GM23248 (cell line): ENCODE results near the gene ARFGEF2. TPM values are rescaled to one million over a fixed set of nuclear protein-coding genes. Genes with fewer than 3 reads are reported as not detected.
"Not testable (repeated sequence)": the region's sequence is repeated elsewhere in the genome, so short reads cannot be mapped to it uniquely, and the experiment has no call there.

Experiments
- DNase-seq: peaks from one replicate; pipeline ENCODE4 v3.0.0-alpha.2; 2015
- H2AFZ ChIP-seq: fragments of 200-600 bp; sonication (generic); 2 replicates; pipeline ENCODE4 v1.6.1; 2016; ENCODE audit warnings: antibody characterized with exemption
- H3F3A ChIP-seq: fragments of 200-600 bp; sonication (generic); 2 replicates; pipeline ENCODE4 v1.6.1; 2016; ENCODE audit warnings: mild to moderate bottlenecking, antibody characterized with exemption, mixed run types; ENCODE audit not compliant: insufficient read depth
- H3K27ac ChIP-seq: fragments of 200-600 bp; sonication (generic); 2 replicates; pipeline ENCODE4 v1.5.1; 2016; ENCODE audit warnings: mild to moderate bottlenecking
- H3K27me3 ChIP-seq: fragments of 200-600 bp; sonication (generic); replicated peaks from 2 replicates; pipeline ENCODE4 v1.6.1; 2016; ENCODE audit warnings: mild to moderate bottlenecking; ENCODE audit not compliant: insufficient read depth
- H3K36me3 ChIP-seq: fragments of 200-600 bp; sonication (generic); 2 replicates; pipeline ENCODE4 v1.6.1; 2016; ENCODE audit warnings: low read depth, mild to moderate bottlenecking
- H3K4me1 ChIP-seq: fragments of 200-600 bp; sonication (generic); 2 replicates; pipeline ENCODE4 v1.6.1; 2016; ENCODE audit warnings: mild to moderate bottlenecking; ENCODE audit not compliant: insufficient read depth
- H3K4me2 ChIP-seq: fragments of 200-600 bp; sonication (generic); one replicate; pipeline ENCODE4 v1.6.1; 2016; ENCODE audit warnings: mild to moderate bottlenecking; ENCODE audit not compliant: unreplicated experiment
- H3K4me3 ChIP-seq: fragments of 200-600 bp; sonication (generic); 2 replicates; pipeline ENCODE4 v1.5.1; 2016; ENCODE audit warnings: mild to moderate bottlenecking
- H3K79me2 ChIP-seq: fragments of 200-600 bp; sonication (generic); 2 replicates; pipeline ENCODE4 v1.6.1; 2016; ENCODE audit warnings: mild to moderate bottlenecking; ENCODE audit not compliant: insufficient read depth
- H3K9ac ChIP-seq: fragments of 200-600 bp; sonication (generic); 2 replicates; pipeline ENCODE4 v1.6.1; 2016; ENCODE audit warnings: mild to moderate bottlenecking
- H3K9me2 ChIP-seq: fragments of 200-600 bp; sonication (generic); 2 replicates; pipeline ENCODE4 v1.6.1; 2016; ENCODE audit warnings: mixed run types, mild to moderate bottlenecking, moderate library complexity; ENCODE audit not compliant: insufficient read depth
- H3K9me3 ChIP-seq: fragments of 200-600 bp; sonication (generic); one replicate; pipeline ENCODE4 v1.6.1; 2017; ENCODE audit warnings: low read depth
- H4K20me1 ChIP-seq: fragments of 200-600 bp; sonication (generic); 2 replicates; pipeline ENCODE4 v1.6.0; 2016; ENCODE audit not compliant: insufficient read depth
- EZH2 ChIP-seq: fragments of 200-600 bp; sonication (generic); IDR thresholded peaks from 2 replicates; pipeline ENCODE4 v1.6.1; 2018; ENCODE audit warnings: antibody characterized with exemption, mild to moderate bottlenecking; ENCODE audit not compliant: insufficient read depth, poor library complexity, severe bottlenecking
- EZH2phosphoT487 ChIP-seq: fragments of 200-600 bp; sonication (generic); IDR thresholded peaks from 2 replicates; pipeline ENCODE4 v1.6.1; 2018; ENCODE audit warnings: antibody characterized with exemption, moderate library complexity, mild to moderate bottlenecking, low read depth; ENCODE audit not compliant: insufficient read depth
- WGBS, 2 experiments: methylation state at CpG; one replicate each; pipeline ENCODE4 v1.1.6; 2015 to 2017; ENCODE audit warnings: low lambda C conversion rate in 2 of 2, low coverage in 1 of 2; ENCODE audit errors: missing lambda C conversion rate in 2 of 2; 5-methylcytosine and 5-hydroxymethylcytosine counted together
- in situ Hi-C: fragments of 300-500 bp; cut with MboI; formaldehyde crosslinking; loops from 2 replicates; pipeline ENCODE4 v1.15.0; 2020
- polyA plus RNA-seq: library from polyadenylated mRNA; unstranded; fragments of >200 nt; fragmentation: Nextera tagmentation; extraction: Ambion mirVana; gene quantifications from 2 replicates; pipeline ENCODE4 v1.2.1, GENCODE V29; 2016
- total RNA-seq: library from RNA; depleted of rRNA; stranded (reverse); fragments of >200 nt; shearing (Covaris generic); gene quantifications from 2 replicates; pipeline ENCODE4 v1.2.3, GENCODE V29; 2014

The ARFGEF2 gene
- total and polyA plus RNA-seq, 2 experiments from 2014 or later = 7.0 to 30.6 TPM

DNA sequence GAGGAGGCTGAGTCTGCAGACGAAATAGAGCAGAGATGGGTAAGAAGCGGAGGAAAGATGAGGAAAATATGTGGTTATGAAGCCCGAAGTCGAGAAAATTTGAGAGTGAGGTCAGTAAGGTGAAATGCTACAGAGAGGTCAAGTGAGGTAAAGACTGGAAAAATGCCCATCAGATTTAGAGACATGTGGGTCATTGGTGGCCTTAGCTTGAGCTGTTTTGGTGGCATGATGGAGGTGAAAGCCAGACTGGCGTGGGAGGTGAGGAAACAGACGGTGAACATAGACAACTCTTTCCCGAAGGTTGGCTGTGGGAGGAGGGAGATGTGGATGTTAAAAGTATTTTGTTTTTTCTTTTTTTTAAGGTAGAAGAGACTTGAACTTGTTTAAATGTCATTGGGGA is 9.4 kb downstream of the ARFGEF2 start:
- Histone ChIP-seq H3K27ac (no peak overlapping the region), H3K9me3 (no peaks in the 10 kb centered on the region), H3K27me3 (no peaks in the 10 kb centered on the region), H3K36me3 (no peaks in the 10 kb centered on the region), H3K79me2 (peaks cover 88% of the 10 kb centered on the region), H3K4me2 (no peak overlapping the region), H3K4me1 (peaks cover 46% of the 10 kb centered on the region), H3K9me2 (no peaks in the 10 kb centered on the region), H4K20me1 (0 out of 2 replicates have a peak, but pooled peaks cover 4% of the 10 kb centered on the region), H2AFZ (no peak overlapping the region), H3K9ac (no peak overlapping the region), H3F3A (peaks cover 12% of the 10 kb centered on the region), H3K4me3 (no peak overlapping the region)
- no peak for TF ChIP-seq EZH2phosphoT487
- DNase-seq = no peak
- in situ Hi-C loops = no loop called here
- 84 to 88% methylated on average over 7 of the region's 7 CpGs for WGBS, 2 experiments

DNA sequence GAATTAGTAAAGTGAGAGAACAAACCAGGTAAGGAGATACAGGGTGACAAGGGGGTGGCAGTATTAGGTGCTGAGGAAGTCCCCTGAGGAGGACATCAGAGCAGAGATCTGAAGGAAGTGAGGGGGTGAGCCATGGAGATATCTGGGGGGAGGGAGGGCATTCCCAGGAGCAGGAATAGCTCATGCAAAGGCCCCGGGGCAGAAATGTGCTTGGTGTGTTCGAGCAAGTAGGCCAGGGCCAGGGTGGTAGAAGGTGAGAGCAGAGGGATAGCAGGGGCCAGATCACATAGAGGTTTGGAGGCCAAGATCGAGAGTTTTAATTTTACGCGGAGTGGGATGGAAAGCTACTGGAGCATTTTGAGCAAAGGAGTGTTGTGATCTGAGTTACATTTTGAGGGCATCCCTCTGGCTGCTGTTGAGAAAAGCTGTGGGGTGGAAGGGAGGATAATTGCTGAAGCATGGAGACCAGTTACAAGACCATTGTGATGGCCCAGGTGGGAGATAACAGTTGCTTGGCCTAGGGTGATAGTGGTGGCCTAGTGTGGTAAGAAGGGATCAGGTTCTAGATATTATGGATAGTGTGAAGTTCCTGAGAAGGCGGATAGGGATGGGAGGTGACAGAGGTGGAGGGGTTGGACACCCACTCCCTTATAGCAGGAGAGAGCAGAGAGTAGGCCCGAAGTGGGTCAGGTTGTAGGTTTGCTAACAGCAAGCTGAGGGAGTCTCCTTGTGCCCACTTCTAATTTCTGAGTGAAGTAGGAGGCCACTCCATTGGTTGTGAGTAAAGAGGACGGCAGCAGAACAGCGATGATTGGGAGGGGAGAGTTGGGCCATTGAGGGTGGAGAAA is 10.2 kb downstream of the ARFGEF2 start:
- no peak for DNase-seq
- Histone ChIP-seq H3K4me1 (peaks cover 46% of the 10 kb centered on the region), H3K27me3 (no peaks in the 10 kb centered on the region), H3K27ac (no peak overlapping the region), H3K4me2 (no peak overlapping the region), H3K4me3 (no peak overlapping the region), H3K9me2 (no peaks in the 10 kb centered on the region), H4K20me1 (0 out of 2 replicates have a peak, but pooled peaks cover 4% of the 10 kb centered on the region), H3K79me2 (peaks cover 85% of the 10 kb centered on the region), H3K36me3 (no peaks in the 10 kb centered on the region), H3K9me3 (no peaks in the 10 kb centered on the region), H3F3A (peaks cover 12% of the 10 kb centered on the region), H3K9ac (no peak overlapping the region), H2AFZ (no peak overlapping the region)
- 96 to 97% methylated on average over 9 of the region's 9 CpGs for WGBS, 2 experiments
- in situ Hi-C loops = no loop called here
- TF ChIP-seq EZH2 = no peak
- TF ChIP-seq EZH2phosphoT487 = no peak

DNA sequence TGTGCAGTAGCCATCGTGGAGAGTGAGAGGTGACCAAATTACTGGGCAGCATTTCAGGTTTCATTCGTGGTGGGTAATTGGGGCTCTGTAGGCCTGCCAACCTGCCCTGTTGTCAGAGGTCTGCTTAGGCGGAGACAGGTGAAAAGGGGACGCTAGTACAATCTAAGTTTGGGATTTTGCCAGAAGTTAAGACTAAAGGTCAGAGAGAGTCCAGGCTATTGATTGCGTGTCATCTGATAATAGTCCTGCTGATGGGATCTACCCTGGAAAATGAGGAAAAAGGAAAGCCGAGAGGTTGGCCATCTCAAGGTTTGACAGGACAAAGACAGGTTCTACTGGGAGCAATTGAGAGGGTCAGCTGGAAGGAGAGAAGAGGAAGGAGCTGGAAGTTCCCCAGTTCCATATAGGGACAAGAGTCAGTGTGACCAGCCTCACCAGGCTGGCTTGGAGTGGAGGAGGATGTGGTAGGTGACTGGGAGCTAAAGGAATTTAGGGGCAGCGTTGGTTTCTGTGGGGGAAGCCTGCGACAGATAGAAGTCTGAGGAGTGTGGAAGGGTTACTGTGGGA is 10.9 kb downstream of the ARFGEF2 start:
- Histone ChIP-seq H3K27ac (0 out of 2 replicates have a peak overlapping the region, but pooled peaks have one; percentile 12), H4K20me1 (0 out of 2 replicates have a peak, but pooled peaks cover 4% of the 10 kb centered on the region), H3K9me3 (no peaks in the 10 kb centered on the region), H3K4me2 (peak overlapping the region; percentile 9), H2AFZ (no peak overlapping the region), H3K9ac (no peak overlapping the region), H3K9me2 (no peaks in the 10 kb centered on the region), H3K27me3 (no peaks in the 10 kb centered on the region), H3K79me2 (peaks cover 85% of the 10 kb centered on the region), H3K36me3 (no peaks in the 10 kb centered on the region), H3K4me3 (no peak overlapping the region), H3K4me1 (peaks cover 46% of the 10 kb centered on the region), H3F3A (peaks cover 12% of the 10 kb centered on the region)
- TF ChIP-seq EZH2 = no peak
- no peak for TF ChIP-seq EZH2phosphoT487
- 66 to 69% methylated on average over 8 of the region's 8 CpGs for WGBS, 2 experiments
- in situ Hi-C loops = no loop called here
- DNase-seq = peak; percentile 37

DNA sequence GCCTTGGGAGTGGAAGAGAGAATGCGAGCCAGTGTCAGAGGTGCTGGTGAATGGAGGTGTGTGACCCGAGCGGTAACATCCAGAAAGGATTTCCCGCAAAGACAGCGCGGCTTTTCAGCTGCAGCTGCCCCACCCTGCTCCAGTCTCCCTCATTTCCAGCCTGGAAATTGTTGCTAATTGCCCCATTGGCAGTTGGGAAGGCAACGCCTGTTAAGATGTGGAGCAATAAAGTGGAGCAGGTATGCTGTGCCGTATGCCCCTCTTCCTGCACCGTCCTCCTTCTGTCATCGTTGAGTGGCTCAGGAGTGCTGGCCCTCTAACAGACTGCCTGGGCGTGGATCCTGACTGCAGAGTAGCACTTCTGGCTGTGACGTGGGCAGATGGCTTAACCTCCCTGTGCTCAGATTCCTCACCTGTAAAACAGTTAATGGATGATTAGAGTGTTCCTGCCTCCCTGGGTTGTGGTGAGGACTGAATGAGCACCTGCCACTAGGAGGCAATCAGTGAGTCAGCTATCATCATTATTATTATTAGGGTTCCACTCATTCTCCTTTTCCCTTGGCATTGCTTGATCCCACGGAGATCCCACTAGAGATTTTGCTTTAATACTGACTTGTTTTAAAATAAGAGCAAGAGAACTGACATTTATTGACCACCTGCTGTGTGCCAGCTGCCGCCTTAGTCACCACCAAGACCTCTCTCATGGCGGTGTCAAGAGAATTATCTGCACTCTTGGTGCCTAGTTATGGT is 11.7 kb downstream of the ARFGEF2 start:
- Histone ChIP-seq H3K9me2 (no peaks in the 10 kb centered on the region), H2AFZ (no peak overlapping the region), H3K9ac (no peak overlapping the region), H3K4me3 (no peak overlapping the region), H4K20me1 (0 out of 2 replicates have a peak, but pooled peaks cover 8% of the 10 kb centered on the region), H3K27me3 (no peaks in the 10 kb centered on the region), H3K4me1 (peaks cover 46% of the 10 kb centered on the region), H3K79me2 (peaks cover 86% of the 10 kb centered on the region), H3K27ac (no peak overlapping the region), H3F3A (peaks cover 12% of the 10 kb centered on the region), H3K36me3 (no peaks in the 10 kb centered on the region), H3K9me3 (no peaks in the 10 kb centered on the region), H3K4me2 (peak overlapping the region; percentile 9)
- in situ Hi-C loops = no loop called here
- 91 to 92% methylated on average over 15 of the region's 15 CpGs for WGBS, 2 experiments
- no peak for DNase-seq
- TF ChIP-seq EZH2 (no peak), EZH2phosphoT487 (no peak)

DNA sequence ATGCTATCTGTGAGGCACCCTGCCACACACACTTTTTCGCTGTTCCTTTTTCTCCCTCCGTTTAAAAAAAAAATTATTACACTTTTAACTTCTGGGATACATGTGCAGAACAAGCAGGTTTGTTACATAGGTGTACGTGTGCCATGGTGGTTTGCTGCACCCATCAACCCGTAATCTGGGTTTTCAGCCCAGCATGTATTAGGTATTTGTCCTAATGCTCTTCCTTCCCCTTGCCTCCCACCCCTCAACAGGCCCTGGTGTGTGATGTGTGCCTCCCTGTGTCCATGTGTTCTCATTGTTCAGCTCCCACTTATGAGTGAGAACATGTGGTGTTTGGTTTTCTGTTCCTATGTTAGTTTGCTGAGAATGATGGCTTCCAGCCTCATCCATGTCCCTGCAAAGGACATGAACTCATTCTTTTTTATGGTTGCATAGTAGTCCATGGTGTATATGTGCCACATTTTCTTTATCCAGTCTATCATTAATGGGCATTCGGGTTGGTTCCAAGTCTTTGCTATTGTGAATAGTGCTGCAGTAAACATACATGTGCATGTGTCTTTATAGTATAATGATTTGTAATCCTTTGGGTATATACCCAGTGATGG is 12.9 kb downstream of the ARFGEF2 start:
- WGBS, 2 experiments = 96 to 99% methylated on average over 5 of the region's 5 CpGs
- H3K9ac ChIP-seq, H3K4me3 ChIP-seq, H3K9me2 ChIP-seq, H4K20me1 ChIP-seq, H3K4me2 ChIP-seq, H3F3A ChIP-seq, H3K27ac ChIP-seq, H3K36me3 ChIP-seq, H2AFZ ChIP-seq, DNase-seq, H3K9me3 ChIP-seq, in situ Hi-C loops, H3K27me3 ChIP-seq: not testable (repeated sequence)
- Histone ChIP-seq H3K79me2 (peaks cover 89% of the 10 kb centered on the region), H3K4me1 (peaks cover 38% of the 10 kb centered on the region)

DNA sequence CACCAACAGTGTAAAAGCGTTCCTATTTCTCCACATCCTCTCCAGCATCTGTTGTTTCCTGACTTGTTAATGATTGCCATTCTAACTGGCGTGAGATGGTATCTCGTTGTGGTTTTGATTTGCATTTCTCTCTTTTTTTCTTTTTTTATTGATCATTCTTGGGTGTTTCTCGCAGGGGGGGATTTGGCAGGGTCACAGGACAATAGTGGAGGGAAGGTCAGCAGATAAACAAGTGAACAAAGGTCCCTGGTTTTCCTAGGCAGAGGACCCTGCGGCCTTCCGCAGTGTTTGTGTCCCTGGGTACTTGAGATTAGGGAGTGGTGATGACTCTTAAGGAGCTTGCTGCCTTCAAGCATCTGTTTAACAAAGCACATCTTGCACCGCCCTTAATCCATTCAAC is 13.5 kb downstream of the ARFGEF2 start:
- H3K27ac ChIP-seq, H3K9ac ChIP-seq, H4K20me1 ChIP-seq, H3K36me3 ChIP-seq, H3F3A ChIP-seq, in situ Hi-C loops, H3K4me3 ChIP-seq, H3K4me2 ChIP-seq, H3K9me3 ChIP-seq, DNase-seq, H3K27me3 ChIP-seq, H2AFZ ChIP-seq, H3K9me2 ChIP-seq: not testable (repeated sequence)
- Histone ChIP-seq H3K4me1 (peaks cover 32% of the 10 kb centered on the region), H3K79me2 (peaks cover 89% of the 10 kb centered on the region)
- WGBS, 2 experiments = 90 to 92% methylated on average over 6 to 7 of the region's 7 CpGs
